NCI-H1092 treated with DMSO at 0.1 percent for 48 hours (cell line): ENCODE results near the gene THAP5.

Experiments used
- DNase-seq: peaks from one replicate; lab custom pipeline; 2025; lab: John Stamatoyannopoulos, UW

THAP5 gene

DNA sequence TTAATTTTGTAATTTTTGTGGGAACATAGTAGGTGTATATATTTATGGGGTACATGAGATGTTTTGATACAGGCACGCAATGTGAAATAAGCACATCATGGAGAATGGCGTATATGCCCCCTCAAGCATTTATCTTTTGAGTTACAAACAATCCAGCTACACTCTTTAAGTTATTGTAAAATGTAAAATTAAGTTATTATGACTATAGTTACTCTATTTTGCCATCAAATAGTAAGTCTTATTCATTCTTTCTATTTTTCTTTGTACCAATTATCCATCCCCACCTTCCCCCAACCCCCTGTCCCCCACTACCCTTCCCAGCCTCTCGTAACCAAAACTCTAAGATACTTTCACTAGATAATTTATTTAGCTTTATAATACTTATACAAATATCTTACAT is 35.8 kb downstream of the THAP5 start:
- DNase-seq = no peak

DNA sequence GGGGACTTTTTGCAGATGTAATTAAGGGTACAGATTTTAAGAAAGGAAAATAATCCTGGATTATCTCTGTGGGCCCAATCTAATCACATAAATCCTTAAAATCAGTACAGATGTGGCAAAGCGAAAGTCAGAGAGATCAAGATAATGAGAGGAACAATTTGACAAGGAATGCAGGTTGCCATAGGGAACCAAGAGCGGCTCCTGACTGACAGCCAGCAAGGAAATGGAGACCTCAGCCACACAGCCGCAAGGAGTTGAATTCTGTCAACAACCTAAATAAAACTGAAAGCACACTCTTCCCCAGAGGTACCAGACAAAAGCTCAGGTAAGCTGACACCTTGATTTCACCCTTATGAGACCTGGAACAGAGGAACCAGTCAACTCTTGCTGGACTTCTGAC is 40.2 kb downstream of the THAP5 start:
- no peak for DNase-seq

DNA sequence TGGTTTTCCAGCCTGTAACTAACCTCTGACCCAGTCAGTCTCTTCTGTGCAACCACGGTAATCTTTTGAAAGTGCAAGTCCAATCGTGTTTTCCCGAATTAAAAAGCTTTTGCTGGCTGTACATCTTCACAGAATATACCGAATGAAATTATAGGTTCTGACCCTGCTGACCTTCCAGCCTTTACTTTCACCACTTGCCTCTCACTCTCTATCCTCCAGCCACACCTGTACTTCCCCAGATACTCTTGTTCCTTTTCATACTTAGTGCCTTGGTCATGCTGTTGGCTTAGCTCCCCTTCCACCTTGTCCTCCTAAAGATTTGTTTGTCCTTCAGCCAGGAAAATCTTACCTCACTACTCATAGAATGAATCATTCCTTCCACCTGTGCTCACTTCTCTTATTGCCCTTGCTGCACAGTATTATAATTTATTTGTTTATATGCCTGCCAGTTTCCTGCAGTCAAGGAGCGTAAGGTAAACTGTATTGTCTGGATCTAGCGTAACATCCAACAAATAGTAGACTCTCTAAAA is 41.3 kb downstream of the THAP5 start:
- DNase-seq = no peak

DNA sequence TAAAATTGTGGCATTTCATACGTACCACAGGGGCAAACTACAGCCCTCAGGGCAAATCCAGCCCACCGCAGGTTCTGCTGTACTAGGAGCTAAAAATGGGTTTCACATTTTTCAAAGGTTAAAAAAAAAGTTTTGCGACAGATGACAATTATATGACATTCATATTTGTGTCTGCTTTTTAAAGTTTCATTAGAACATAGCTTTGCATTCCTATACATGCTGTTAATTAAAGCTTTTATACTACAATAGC is 42.8 kb downstream of the THAP5 start:
- no peak for DNase-seq

DNA sequence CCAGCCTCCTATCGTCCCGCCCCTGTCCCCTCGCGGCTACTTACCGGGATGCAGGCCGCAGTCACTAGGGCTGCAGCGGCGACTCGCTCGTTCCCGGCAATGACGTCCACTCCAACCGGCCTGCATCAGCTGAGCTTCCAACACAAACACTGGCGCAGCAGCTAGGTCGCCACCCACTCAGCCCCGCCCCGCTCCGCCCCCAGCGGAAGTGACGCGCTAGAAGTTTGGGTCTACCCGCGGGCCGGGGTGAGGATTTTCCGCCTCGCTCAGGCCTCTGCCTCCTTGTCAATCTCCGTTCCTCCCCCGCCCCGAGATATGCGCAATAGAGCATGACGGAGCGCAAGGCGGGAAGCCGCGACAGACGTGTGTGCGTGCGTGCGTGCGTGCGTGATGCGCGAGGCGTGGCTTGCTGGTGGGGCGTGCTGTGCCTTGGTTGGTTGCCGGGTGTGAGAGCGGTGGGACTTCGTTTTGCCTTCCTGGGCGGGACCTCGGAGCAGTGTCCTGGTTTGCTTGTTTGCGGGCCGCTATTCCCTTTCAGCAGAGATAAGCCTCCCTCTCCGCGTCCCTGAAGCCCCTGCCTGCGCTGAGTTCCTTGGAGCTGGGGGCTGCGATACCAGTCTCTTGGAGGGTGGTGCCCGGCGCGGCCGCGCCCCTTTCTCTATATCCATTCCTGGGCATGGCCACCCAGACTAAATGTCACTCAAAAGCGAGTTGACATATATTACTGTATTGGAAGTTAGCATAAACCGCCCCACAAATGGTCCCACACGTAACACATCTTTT is 43.3 kb downstream of the THAP5 start, which contains the start of gene PNPLA8:
Gene PNPLA8 (minus strand): TSS at position 151 of the 783 bp plus-strand sequence. CDS start 10,644 bp downstream, outside the sequence.
- peak; percentile 99 for DNase-seq

DNA sequence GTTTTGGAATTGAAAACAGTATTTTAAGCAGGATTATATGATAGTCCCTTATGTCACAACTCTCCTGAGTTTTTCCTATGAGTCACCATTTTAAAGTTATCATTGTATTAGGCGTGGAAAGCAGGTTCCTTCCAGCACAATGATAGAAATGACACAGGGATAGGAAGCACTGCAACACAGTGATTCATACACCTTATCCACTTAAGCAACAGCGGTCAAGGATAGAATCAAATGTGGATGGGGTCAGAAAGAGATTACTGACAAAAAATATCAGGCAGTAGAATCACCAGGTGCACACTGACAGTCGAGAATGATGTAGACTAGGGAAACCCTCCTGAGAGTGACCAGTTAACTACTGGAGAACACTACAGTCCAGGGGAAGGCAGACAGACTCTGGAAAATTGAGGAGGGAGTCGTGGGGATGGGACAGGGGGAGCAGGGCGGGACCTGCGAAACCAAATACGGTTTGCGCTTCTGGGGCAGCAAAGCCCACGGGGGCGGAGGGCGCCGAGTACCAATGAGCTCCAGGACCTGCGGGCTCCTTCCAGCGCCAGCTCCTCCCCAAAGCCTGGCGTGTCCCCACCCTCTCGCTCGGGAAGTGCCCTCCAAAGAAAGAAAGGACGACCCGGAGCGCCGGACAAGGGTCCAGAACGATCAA is 44.0 kb downstream of the THAP5 start:
- DNase-seq = peak; percentile 94

DNA sequence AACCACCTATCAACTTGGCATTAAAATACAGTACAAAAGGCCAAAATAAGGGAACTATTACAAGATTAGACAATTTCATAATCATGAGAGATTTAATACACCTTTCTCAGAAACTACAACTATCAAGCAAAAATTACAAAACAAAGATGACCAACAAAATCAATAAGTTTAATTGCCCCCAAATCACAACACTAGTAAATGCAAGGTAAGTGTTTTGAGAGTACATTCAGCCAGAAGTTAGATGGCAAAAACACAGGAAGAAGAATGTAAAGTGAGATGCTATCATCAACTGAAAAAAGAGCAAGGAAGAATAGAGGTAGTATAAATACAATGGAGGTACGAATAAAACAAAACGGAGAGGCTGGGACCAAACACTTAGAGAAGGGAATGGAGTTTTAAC is 46.7 kb downstream of the THAP5 start:
- DNase-seq = no peak

DNA sequence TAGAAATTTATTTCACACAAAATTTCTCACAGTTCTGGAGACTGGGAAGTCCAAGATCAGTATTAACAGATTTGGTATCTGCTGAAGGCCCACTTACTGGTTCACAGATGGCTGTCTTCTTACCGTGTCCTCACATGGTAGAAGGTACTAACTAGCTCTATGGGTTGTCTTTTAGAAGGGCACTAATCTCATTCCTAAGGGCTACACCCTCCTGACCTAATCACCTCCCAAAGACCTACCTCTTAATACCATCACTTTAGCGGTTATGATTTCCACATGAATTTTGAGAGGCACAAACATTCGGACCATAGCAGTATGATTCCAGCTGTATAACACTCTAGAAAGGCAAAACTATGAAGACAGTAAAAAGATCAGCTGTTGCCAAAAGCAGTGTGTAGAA is 51.6 kb downstream of the THAP5 start:
- no peak for DNase-seq

DNA sequence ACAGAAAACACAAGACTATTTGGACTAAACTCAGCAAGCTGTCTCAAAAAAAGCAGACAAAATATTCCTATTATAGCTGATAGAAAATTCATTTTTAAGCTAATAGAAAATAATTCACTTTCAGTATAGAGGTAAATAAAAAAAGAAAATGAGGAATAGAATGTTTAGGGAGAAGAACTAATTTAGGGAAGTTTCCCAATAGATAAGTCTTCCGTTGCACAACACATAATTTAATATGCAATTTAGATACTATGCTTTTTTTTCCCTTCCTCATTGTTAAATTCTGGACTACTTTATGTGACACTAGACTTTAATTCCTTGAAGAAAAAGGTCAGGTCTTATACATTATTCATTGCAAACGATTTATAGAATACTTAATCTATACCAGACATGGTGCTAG is 53.9 kb downstream of the THAP5 start:
- DNase-seq = no peak

DNA sequence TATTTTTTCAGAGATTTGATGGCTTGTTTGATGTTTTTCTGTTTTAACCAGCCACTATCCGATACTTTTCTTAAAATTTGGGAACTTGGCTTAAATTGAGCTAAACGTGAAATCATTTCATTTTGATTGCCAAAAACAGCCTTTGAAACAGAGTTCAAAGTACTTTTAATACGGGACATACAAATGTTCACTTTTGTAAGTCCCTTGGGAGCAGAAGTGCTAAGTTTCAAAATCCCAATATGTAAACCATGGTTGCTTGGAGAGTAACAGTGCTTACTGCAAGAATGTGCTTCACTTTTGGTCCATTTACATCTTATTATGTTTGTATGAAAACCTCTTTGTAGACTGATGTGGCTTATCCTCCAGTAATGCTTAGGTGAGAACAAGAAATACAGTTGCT is 54.5 kb downstream of the THAP5 start:
- DNase-seq = no peak
